ENCODE measurements around the gene CCDC196.

Gene CCDC196

GRCh38 chr14:66508846-66509621 is 22.9 kb downstream of the CCDC196 start (continued):
- TF ChIP-seq, protein P1, sequence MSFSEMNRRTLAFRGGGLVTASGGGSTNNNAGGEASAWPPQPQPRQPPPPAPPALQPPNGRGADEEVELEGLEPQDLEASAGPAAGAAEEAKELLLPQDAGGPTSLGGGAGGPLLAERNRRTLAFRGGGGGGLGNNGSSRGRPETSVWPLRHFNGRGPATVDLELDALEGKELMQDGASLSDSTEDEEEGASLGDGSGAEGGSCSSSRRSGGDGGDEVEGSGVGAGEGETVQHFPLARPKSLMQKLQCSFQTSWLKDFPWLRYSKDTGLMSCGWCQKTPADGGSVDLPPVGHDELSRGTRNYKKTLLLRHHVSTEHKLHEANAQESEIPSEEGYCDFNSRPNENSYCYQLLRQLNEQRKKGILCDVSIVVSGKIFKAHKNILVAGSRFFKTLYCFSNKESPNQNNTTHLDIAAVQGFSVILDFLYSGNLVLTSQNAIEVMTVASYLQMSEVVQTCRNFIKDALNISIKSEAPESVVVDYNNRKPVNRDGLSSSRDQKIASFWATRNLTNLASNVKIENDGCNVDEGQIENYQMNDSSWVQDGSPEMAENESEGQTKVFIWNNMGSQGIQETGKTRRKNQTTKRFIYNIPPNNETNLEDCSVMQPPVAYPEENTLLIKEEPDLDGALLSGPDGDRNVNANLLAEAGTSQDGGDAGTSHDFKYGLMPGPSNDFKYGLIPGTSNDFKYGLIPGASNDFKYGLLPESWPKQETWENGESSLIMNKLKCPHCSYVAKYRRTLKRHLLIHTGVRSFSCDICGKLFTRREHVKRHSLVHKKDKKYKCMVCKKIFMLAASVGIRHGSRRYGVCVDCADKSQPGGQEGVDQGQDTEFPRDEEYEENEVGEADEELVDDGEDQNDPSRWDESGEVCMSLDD (tag by site-specific recombination; IDR thresholded peaks at IDR 0.05), result peak; percentile 16
- no peak for TF ChIP-seq YY1 (tag by site-specific recombination; IDR thresholded peaks at IDR 0.05)
- no peak for TF ChIP-seq PBX3 (CRISPR knock-in tag; IDR thresholded peaks at IDR 0.05)
- no peak for TF ChIP-seq ZNF585B (tag by site-specific recombination; IDR thresholded peaks at IDR 0.05)
- TF ChIP-seq SP2 (tag by site-specific recombination; IDR thresholded peaks at IDR 0.05), result no peak
- no peak for TF ChIP-seq ZNF624 (tag by site-specific recombination; IDR thresholded peaks at IDR 0.05)
- no peak for TF ChIP-seq ZNF354C (tag by site-specific recombination; IDR thresholded peaks at IDR 0.05; ENCODE audit: borderline replicate concordance, low read depth)
- TF ChIP-seq, protein P2, sequence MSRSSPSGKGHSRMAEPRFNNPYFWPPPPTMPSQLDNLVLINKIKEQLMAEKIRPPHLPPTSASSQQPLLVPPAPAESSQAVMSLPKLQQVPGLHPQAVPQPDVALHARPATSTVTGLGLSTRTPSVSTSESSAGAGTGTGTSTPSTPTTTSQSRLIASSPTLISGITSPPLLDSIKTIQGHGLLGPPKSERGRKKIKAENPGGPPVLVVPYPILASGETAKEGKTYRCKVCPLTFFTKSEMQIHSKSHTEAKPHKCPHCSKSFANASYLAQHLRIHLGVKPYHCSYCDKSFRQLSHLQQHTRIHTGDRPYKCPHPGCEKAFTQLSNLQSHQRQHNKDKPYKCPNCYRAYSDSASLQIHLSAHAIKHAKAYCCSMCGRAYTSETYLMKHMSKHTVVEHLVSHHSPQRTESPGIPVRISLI (tag by site-specific recombination; IDR thresholded peaks at IDR 0.05), result no peak
- TF ChIP-seq ZNF48 (tag by site-specific recombination; IDR thresholded peaks at IDR 0.05), result no peak
- TF ChIP-seq ZNF335 (tag by site-specific recombination; conservative IDR thresholded peaks at IDR 0.05), result peak; percentile 95
- TF ChIP-seq ZNF664 (tag by site-specific recombination; IDR thresholded peaks at IDR 0.05), result no peak
- TF ChIP-seq ZNF785 (tag by site-specific recombination; IDR thresholded peaks at IDR 0.05), result no peak
- TF ChIP-seq ZNF341 (tag by site-specific recombination; IDR thresholded peaks at IDR 0.05; ENCODE audit: low read depth), result peak; percentile 79
- TF ChIP-seq ZBTB1 (tag by site-specific recombination; IDR thresholded peaks at IDR 0.05), result no peak
- TF ChIP-seq ZNF544 (tag by site-specific recombination; IDR thresholded peaks at IDR 0.05), result no peak
- no peak for TF ChIP-seq ZSCAN23 (tag by site-specific recombination; IDR thresholded peaks at IDR 0.05)
- TF ChIP-seq, protein P3, sequence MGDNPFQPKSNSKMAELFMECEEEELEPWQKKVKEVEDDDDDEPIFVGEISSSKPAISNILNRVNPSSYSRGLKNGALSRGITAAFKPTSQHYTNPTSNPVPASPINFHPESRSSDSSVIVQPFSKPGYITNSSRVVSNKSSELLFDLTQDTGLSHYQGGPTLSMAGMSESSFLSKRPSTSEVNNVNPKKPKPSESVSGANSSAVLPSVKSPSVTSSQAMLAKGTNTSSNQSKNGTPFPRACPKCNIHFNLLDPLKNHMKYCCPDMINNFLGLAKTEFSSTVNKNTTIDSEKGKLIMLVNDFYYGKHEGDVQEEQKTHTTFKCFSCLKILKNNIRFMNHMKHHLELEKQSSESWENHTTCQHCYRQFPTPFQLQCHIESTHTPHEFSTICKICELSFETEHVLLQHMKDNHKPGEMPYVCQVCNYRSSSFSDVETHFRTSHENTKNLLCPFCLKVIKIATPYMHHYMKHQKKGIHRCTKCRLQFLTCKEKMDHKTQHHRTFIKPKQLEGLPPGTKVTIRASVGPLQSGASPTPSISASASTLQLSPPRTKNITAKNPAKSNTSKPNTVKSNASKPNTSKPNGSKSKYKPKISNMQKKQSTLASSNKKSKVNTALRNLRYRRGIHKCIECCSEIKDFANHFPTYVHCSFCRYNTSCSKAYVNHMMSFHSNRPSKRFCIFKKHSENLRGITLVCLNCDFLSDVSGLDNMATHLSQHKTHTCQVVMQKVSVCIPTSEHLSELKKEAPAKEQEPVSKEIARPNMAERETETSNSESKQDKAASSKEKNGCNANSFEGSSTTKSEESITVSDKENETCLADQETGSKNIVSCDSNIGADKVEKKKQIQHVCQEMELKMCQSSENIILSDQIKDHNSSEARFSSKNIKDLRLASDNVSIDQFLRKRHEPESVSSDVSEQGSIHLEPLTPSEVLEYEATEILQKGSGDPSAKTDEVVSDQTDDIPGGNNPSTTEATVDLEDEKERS (tag by site-specific recombination; IDR thresholded peaks at IDR 0.05), result no peak
- TF ChIP-seq, protein P4, sequence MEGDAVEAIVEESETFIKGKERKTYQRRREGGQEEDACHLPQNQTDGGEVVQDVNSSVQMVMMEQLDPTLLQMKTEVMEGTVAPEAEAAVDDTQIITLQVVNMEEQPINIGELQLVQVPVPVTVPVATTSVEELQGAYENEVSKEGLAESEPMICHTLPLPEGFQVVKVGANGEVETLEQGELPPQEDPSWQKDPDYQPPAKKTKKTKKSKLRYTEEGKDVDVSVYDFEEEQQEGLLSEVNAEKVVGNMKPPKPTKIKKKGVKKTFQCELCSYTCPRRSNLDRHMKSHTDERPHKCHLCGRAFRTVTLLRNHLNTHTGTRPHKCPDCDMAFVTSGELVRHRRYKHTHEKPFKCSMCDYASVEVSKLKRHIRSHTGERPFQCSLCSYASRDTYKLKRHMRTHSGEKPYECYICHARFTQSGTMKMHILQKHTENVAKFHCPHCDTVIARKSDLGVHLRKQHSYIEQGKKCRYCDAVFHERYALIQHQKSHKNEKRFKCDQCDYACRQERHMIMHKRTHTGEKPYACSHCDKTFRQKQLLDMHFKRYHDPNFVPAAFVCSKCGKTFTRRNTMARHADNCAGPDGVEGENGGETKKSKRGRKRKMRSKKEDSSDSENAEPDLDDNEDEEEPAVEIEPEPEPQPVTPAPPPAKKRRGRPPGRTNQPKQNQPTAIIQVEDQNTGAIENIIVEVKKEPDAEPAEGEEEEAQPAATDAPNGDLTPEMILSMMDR (tag by site-specific recombination; IDR thresholded peaks at IDR 0.05), result no peak
- TF ChIP-seq, protein P5, sequence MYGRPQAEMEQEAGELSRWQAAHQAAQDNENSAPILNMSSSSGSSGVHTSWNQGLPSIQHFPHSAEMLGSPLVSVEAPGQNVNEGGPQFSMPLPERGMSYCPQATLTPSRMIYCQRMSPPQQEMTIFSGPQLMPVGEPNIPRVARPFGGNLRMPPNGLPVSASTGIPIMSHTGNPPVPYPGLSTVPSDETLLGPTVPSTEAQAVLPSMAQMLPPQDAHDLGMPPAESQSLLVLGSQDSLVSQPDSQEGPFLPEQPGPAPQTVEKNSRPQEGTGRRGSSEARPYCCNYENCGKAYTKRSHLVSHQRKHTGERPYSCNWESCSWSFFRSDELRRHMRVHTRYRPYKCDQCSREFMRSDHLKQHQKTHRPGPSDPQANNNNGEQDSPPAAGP (tag by site-specific recombination; IDR thresholded peaks at IDR 0.05), result no peak
- TF ChIP-seq ZNF148 (tag by site-specific recombination; IDR thresholded peaks at IDR 0.05; ENCODE audit: borderline replicate concordance), result no peak
